HepG2 (cell line): ENCODE data around the gene TDRD10.

Source experiments
- FOXK2 ChIP-seq: fragments of 450-650 bp; IDR thresholded peaks from 2 replicates; pipeline ENCODE4 v1.6.1; 2016
- TF ChIP-seq, protein P1 (sequence below), 2 experiments: sonication (generic) in 1 of 2; formaldehyde crosslinking in 1 of 2; IDR thresholded peaks; 2 replicates each; pipeline versions ENCODE4 v1.5.1 to v1.6.1; 2011 to 2020; ENCODE audit warnings: borderline replicate concordance in 1 of 2, low read depth in 1 of 2, low read length in 1 of 2, mild to moderate bottlenecking in 1 of 2, missing genetic modification reagents in 1 of 2, moderate library complexity in 1 of 2

DNA sequence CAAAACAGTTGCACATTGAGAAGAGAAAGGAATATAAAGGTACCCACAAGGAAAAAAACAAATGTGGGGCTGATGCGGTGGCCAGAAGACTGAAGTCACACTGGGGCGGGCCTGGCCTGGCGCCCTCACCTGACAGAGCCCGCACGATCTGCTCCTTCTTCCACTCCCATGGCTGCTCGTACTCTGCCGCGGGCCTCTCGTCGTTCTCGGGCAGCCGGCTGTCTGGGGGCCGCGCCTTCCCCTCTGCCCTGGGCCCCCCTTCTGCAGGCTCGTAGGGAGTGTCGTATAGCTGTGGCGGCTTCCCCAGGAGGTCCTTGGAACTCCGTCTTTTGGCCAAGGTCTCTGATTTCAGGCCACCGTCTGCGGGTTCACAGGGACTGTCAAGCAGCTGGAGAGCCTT lies 13.1 kb upstream of the TDRD10 start:
- TF ChIP-seq FOXK2, result no peak
- TF ChIP-seq, protein P1, sequence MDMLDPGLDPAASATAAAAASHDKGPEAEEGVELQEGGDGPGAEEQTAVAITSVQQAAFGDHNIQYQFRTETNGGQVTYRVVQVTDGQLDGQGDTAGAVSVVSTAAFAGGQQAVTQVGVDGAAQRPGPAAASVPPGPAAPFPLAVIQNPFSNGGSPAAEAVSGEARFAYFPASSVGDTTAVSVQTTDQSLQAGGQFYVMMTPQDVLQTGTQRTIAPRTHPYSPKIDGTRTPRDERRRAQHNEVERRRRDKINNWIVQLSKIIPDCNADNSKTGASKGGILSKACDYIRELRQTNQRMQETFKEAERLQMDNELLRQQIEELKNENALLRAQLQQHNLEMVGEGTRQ (IDR thresholded peaks at IDR 0.05; ENCODE audit: low read depth, low read length), result no peak
- TF ChIP-seq, protein P1 (CRISPR knock-in tag; IDR thresholded peaks at IDR 0.05; ENCODE audit: borderline replicate concordance), result no peak
